ENCODE results near the gene SRP54. TPM values are rescaled to one million over a fixed set of nuclear protein-coding genes. Genes with fewer than 3 reads are reported as not detected.
A peak's percentile ranks its signal among the peaks of the same experiment; 100 is the strongest.

SRP54 gene
- total and polyA plus RNA-seq, 4 donors, result 20.2 to 57.5 (median 41.6) TPM

DNA sequence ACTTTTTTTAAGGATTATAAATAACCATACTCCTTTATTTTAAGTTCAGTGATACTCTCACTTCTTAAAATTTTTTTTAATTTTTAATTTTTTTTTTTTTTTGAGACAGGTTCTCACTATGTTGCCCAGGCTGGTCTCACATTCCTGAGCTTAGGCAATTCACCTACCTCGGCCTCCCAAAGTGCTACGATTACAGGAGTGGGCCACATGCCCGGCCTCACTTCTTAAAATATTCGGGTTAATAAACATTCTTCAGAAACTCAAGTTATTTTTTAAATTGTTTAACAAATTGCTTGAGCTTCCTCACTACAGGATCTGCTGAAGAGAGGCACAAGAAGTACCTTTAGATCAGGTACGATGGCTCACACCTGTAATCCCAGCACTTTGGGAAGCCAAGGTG, 4.3 kb upstream of the SRP54 start:
- WGBS, 2 donors, result 87 to 90% methylated on average over 5 of the region's 5 CpGs
- ATAC-seq (ENCODE audit: low FRiP score) (no peak), DNase-seq (no peak)
- Histone ChIP-seq H3K4me3 (ENCODE audit: low read length in 2 of 2) (no peak overlapping the region), H3K27ac (ENCODE audit: low read depth in 1 of 2, low read length in 2 of 2) (no peak overlapping the region), H3K9me3 (ENCODE audit: control insufficient read depth, low read length) (no peaks in the 10 kb centered on the region), H3K27me3 (ENCODE audit: control insufficient read depth in 1 of 2, insufficient read depth in 2 of 2, low read length in 1 of 2) (no peaks in the 10 kb centered on the region), H3K4me1 (ENCODE audit: control insufficient read depth in 1 of 2, insufficient read depth in 2 of 2, low read length in 2 of 2) (no peaks in the 10 kb centered on the region), H3K36me3 (ENCODE audit: control insufficient read depth in 1 of 2, insufficient read depth in 2 of 2, low read length in 1 of 2) (no peaks in the 10 kb centered on the region)
- intact Hi-C loops (cut with DNase I), result no loop called here

DNA sequence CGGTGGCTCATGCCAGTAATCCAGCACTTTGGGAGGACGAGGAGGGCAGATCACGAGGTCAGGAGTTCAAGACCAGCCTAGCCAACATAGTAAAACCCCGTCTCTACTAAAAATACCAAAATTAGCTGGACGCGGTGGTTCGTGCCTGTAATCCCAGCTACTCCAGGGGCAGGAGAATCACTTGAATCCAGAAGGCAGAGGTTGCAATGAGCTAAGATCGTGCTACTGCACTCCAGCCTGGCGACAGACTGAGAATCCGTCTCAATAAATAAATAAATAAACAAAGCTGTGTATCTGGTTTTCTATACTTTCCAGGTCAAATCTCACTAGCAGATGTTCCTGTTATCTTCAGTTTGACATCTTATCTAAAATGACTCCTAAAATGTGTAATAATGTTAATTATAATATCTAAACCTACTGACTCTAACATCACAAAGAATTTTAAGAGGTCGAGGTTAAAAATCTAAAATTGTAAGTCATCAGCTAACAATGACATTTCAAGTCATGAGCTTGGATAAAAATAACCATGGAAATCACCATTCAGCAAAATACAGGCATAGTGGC, 2.4 kb upstream of the SRP54 start:
- Histone ChIP-seq H3K27ac (ENCODE audit: low read depth in 1 of 2, low read length in 2 of 2) (no peak overlapping the region), H3K27me3 (ENCODE audit: control insufficient read depth in 1 of 2, insufficient read depth in 2 of 2, low read length in 1 of 2) (no peaks in the 10 kb centered on the region), H3K36me3 (ENCODE audit: control insufficient read depth in 1 of 2, insufficient read depth in 2 of 2, low read length in 1 of 2) (no peaks in the 10 kb centered on the region), H3K4me1 (ENCODE audit: control insufficient read depth in 1 of 2, insufficient read depth in 2 of 2, low read length in 2 of 2) (no peaks in the 10 kb centered on the region), H3K4me3 (ENCODE audit: low read length in 2 of 2) (no peak overlapping the region), H3K9me3 (ENCODE audit: control insufficient read depth, low read length) (no peaks in the 10 kb centered on the region)
- intact Hi-C loops (cut with DNase I), result loop anchor here (5.0 kb wide), 3 partner anchors 67 to 142 kb away; partner anchors contain the start of genes FAM177A1 (in 2 of the 2), PPP2R3C (in 1 of the 2) and PRORP (in 1 of the 2)
- WGBS, 2 donors, result 84 to 88% methylated on average over 11 of the region's 11 CpGs
- DNase-seq (no peak), ATAC-seq (ENCODE audit: low FRiP score) (no peak)

DNA sequence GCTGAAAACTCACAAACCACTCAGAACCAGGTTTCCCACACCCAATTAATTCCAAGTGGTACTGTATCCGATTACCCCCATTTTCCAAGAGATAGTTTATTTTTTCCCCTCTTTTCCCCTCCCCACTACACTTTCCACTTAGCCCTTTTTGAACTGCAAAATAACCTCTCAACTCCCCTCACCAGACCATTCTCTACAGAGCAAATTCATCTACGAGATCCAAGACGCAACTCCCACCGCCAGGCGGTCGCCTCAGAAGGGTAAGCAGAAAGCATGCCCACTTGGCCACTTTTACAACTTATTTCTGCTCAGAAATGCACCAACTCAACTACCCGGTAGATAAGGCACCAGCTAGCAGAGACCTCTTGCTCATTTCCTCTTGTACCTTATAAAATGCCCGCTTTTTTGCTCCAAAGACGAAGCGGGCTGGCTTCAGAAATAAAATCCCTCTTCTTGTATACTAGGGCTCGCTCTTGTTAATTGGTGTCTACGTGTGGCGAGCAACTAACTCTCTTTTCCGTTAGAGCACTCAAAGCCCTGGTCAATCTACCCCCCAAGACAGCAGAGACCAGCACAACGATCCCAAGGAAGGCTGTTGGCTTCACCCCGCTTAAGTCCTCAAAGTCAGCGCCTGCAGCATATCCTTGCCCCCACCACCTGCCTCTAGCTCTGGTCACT, 910 bp upstream of the SRP54 start:
- Histone ChIP-seq H3K27me3 (ENCODE audit: control insufficient read depth in 1 of 2, insufficient read depth in 2 of 2, low read length in 1 of 2) (no peaks in the 10 kb centered on the region), H3K9me3 (ENCODE audit: control insufficient read depth, low read length) (no peaks in the 10 kb centered on the region), H3K27ac (ENCODE audit: low read depth in 1 of 2, low read length in 2 of 2) (peak overlapping the region; percentile 43 to 87), H3K4me1 (ENCODE audit: control insufficient read depth in 1 of 2, insufficient read depth in 2 of 2, low read length in 2 of 2) (no peaks in the 10 kb centered on the region), H3K4me3 (ENCODE audit: low read length in 2 of 2) (peak overlapping the region; percentile 67 to 85), H3K36me3 (ENCODE audit: control insufficient read depth in 1 of 2, insufficient read depth in 2 of 2, low read length in 1 of 2) (no peaks in the 10 kb centered on the region)
- intact Hi-C loops (cut with DNase I), result loop anchor here (2.0 to 5.0 kb wide), 4 partner anchors 65 to 140 kb away; partner anchors contain the start of genes FAM177A1 (in 2 of the 2), PPP2R3C (in 1 of the 2) and PRORP (in 1 of the 2)
- ATAC-seq (ENCODE audit: low FRiP score), result peak; percentile 44
- peak in 1 of 2 donors; percentile 48 for DNase-seq
- 0% methylated on average over 17 of the region's 17 CpGs for WGBS, 2 donors

DNA sequence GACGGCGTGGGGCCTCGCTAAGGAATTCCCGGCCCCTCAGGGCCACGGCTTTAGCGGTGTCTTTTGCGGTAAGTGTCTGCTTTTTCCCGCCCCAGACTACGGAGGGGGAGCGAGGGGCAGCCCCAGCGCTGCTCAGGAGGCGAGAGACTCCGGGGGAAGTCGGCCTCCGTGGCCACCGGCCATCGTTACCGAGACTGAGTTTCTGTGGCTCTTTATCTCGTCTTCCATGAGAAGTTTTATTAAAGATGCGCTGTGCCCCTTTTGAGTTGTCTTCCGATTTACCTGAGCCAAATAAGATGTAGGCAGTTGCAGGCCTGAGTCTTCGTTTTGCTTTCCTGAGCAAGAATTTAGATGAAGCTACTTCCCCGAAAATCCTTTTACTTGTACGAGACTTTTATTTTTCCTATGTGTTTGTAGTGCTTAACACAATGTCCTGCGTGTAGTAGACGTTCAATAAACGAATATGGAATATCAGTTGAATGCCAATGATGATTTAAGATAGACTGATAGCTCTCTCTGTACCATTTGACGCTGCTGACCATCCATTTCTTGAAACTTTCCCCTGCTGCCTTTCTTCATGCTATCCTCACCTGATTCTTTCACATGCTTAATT, 462 bp downstream of the SRP54 start:
- no peaks in the 10 kb centered on the region for H3K4me1 ChIP-seq (ENCODE audit: control insufficient read depth in 1 of 2, insufficient read depth in 2 of 2, low read length in 2 of 2)
- no peaks in the 10 kb centered on the region for H3K36me3 ChIP-seq (ENCODE audit: control insufficient read depth in 1 of 2, insufficient read depth in 2 of 2, low read length in 1 of 2)
- peak overlapping the region; percentile 73 to 88 for H3K27ac ChIP-seq (ENCODE audit: low read depth in 1 of 2, low read length in 2 of 2)
- no peak for DNase-seq
- H3K9me3 ChIP-seq (ENCODE audit: control insufficient read depth, low read length), result no peaks in the 10 kb centered on the region
- intact Hi-C loops (cut with DNase I), result loop anchor here (2.0 to 5.0 kb wide), 4 partner anchors 64 to 139 kb away; partner anchors contain the start of genes FAM177A1 (in 2 of the 2), PPP2R3C (in 1 of the 2) and PRORP (in 1 of the 2)
- no peaks in the 10 kb centered on the region for H3K27me3 ChIP-seq (ENCODE audit: control insufficient read depth in 1 of 2, insufficient read depth in 2 of 2, low read length in 1 of 2)
- peak; percentile 57 for ATAC-seq (ENCODE audit: low FRiP score)
- WGBS, 2 donors, result 0 to 1% methylated on average over 28 of the region's 28 CpGs
- peak overlapping the region; percentile 71 to 85 for H3K4me3 ChIP-seq (ENCODE audit: low read length in 2 of 2)

DNA sequence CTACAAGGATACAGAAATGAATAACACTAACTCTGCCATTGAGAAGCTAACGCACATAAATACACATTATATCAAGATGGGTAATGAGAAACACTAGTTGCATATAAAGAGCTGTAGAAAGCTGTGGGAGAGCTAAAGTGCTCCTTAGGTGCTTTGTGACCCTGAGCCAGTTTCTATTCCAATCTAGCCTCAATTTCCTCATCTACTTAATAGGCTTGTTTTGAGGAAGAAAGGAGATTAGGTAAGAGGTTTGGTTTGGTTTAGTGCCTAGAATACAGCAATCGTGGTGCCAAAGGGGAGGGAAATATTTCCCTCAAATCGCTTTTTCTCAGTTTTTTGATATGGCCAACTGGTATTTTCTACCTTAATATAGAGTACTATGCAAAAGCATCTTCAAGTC, 994 bp downstream of the SRP54 start:
- peak overlapping the region; percentile 71 to 85 for H3K4me3 ChIP-seq (ENCODE audit: low read length in 2 of 2)
- ATAC-seq (ENCODE audit: low FRiP score) (no peak), DNase-seq (no peak)
- no peaks in the 10 kb centered on the region for H3K4me1 ChIP-seq (ENCODE audit: control insufficient read depth in 1 of 2, insufficient read depth in 2 of 2, low read length in 2 of 2)
- no peaks in the 10 kb centered on the region for H3K27me3 ChIP-seq (ENCODE audit: control insufficient read depth in 1 of 2, insufficient read depth in 2 of 2, low read length in 1 of 2)
- intact Hi-C loops (cut with DNase I), result loop anchor here (2.0 to 5.0 kb wide), 4 partner anchors 64 to 139 kb away; partner anchors contain the start of genes FAM177A1 (in 2 of the 2), PPP2R3C (in 1 of the 2) and PRORP (in 1 of the 2)
- no peaks in the 10 kb centered on the region for H3K9me3 ChIP-seq (ENCODE audit: control insufficient read depth, low read length)
- H3K27ac ChIP-seq (ENCODE audit: low read depth in 1 of 2, low read length in 2 of 2), result no peak overlapping the region
- no peaks in the 10 kb centered on the region for H3K36me3 ChIP-seq (ENCODE audit: control insufficient read depth in 1 of 2, insufficient read depth in 2 of 2, low read length in 1 of 2)
- 0 to 5% methylated on average over 3 of the region's 3 CpGs for WGBS, 2 donors

GRCh38 chr14:34985740-34986139, 2.9 kb downstream of the SRP54 start:
- H3K9me3 ChIP-seq (ENCODE audit: control insufficient read depth, low read length), result no peaks in the 10 kb centered on the region
- no peaks in the 10 kb centered on the region for H3K36me3 ChIP-seq (ENCODE audit: control insufficient read depth in 1 of 2, insufficient read depth in 2 of 2, low read length in 1 of 2)
- ATAC-seq (ENCODE audit: low FRiP score), result no peak
- intact Hi-C loops (cut with DNase I), result no loop called here
- H3K27ac ChIP-seq (ENCODE audit: low read depth in 1 of 2, low read length in 2 of 2), result no peak overlapping the region
- no peak overlapping the region for H3K4me3 ChIP-seq (ENCODE audit: low read length in 2 of 2)
- no peaks in the 10 kb centered on the region for H3K27me3 ChIP-seq (ENCODE audit: control insufficient read depth in 1 of 2, insufficient read depth in 2 of 2, low read length in 1 of 2)
- peaks cover 0 to 2% of the 10 kb centered on the region in 2 donors for H3K4me1 ChIP-seq (ENCODE audit: control insufficient read depth in 1 of 2, insufficient read depth in 2 of 2, low read length in 2 of 2)
- 83 to 84% methylated on average over 3 of the region's 3 CpGs for WGBS, 2 donors
- no peak for DNase-seq

DNA sequence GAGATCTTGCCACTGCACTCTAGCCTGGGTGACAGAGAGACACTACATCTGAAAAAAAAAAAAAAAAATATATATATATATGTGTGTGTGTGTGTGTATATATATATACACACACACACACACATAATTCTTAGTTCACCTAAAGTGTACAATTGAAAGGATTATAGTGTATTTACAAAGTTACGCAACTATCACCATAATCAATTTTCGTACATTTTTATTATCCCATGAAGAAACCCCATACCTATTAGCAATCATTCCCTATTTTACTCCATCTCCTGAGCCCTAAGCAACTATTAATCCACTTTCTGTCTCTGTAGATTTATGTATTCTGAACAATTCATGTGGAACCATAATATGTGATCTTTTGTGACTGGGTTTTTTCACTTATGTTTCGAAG, 4.4 kb downstream of the SRP54 start:
- Histone ChIP-seq H3K4me3 (ENCODE audit: low read length in 2 of 2) (no peak overlapping the region), H3K36me3 (ENCODE audit: control insufficient read depth in 1 of 2, insufficient read depth in 2 of 2, low read length in 1 of 2) (no peaks in the 10 kb centered on the region), H3K27me3 (ENCODE audit: control insufficient read depth in 1 of 2, insufficient read depth in 2 of 2, low read length in 1 of 2) (no peaks in the 10 kb centered on the region), H3K9me3 (ENCODE audit: control insufficient read depth, low read length) (no peaks in the 10 kb centered on the region), H3K4me1 (ENCODE audit: control insufficient read depth in 1 of 2, insufficient read depth in 2 of 2, low read length in 2 of 2) (peaks cover 0 to 2% of the 10 kb centered on the region in 2 donors), H3K27ac (ENCODE audit: low read depth in 1 of 2, low read length in 2 of 2) (no peak overlapping the region)
- ATAC-seq (ENCODE audit: low FRiP score) (no peak), DNase-seq (no peak)
- intact Hi-C loops (cut with DNase I), result no loop called here
- 89 to 93% methylated on average over 3 of the region's 3 CpGs for WGBS, 2 donors

DNA sequence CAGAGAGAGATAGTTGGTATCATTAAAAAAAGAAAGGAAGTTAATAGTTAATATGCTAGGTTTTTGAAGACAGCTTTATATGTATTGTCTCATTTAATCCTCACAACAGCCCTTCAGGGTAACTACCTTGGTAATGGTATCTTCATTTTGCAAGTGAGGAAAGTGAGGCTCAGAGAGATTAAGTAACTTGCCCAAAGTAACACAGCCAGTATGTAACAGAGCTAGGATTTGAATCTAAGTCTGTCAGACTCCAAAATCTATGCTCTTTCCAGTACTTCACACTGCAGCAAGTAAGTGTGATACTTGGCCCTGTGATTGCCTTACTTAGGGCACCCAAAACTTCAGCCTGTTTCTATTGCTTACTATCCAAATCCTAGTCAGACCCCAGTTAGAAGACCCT, 7.0 kb downstream of the SRP54 start:
- Histone ChIP-seq H3K36me3 (ENCODE audit: control insufficient read depth in 1 of 2, insufficient read depth in 2 of 2, low read length in 1 of 2) (no peaks in the 10 kb centered on the region), H3K4me1 (ENCODE audit: control insufficient read depth in 1 of 2, insufficient read depth in 2 of 2, low read length in 2 of 2) (peaks cover 0 to 2% of the 10 kb centered on the region in 2 donors), H3K4me3 (ENCODE audit: low read length in 2 of 2) (no peak overlapping the region), H3K27ac (ENCODE audit: low read depth in 1 of 2, low read length in 2 of 2) (no peak overlapping the region), H3K27me3 (ENCODE audit: control insufficient read depth in 1 of 2, insufficient read depth in 2 of 2, low read length in 1 of 2) (no peaks in the 10 kb centered on the region), H3K9me3 (ENCODE audit: control insufficient read depth, low read length) (no peaks in the 10 kb centered on the region)
- ATAC-seq (ENCODE audit: low FRiP score) (no peak), DNase-seq (no peak)
- intact Hi-C loops (cut with DNase I), result loop anchor here in 1 of 2 donors (5.0 kb wide), 1 partner anchor 53 kb away; no protein-coding TSS in a partner anchor
